GM20000 (cell line): ENCODE results near the gene CCDC201.

Source experiments
- DNase-seq: peaks from one replicate; pipeline ENCODE4 v3.0.0; 2012; ENCODE audit warnings: low spot score
- TF ChIP-seq, protein P1 (sequence below): IDR thresholded peaks from 2 replicates; pipeline ENCODE4 v1.5.1; 2012; ENCODE audit warnings: mild to moderate bottlenecking, control low read depth; ENCODE audit errors: extremely low read depth, missing control alignments

CCDC201 gene

DNA sequence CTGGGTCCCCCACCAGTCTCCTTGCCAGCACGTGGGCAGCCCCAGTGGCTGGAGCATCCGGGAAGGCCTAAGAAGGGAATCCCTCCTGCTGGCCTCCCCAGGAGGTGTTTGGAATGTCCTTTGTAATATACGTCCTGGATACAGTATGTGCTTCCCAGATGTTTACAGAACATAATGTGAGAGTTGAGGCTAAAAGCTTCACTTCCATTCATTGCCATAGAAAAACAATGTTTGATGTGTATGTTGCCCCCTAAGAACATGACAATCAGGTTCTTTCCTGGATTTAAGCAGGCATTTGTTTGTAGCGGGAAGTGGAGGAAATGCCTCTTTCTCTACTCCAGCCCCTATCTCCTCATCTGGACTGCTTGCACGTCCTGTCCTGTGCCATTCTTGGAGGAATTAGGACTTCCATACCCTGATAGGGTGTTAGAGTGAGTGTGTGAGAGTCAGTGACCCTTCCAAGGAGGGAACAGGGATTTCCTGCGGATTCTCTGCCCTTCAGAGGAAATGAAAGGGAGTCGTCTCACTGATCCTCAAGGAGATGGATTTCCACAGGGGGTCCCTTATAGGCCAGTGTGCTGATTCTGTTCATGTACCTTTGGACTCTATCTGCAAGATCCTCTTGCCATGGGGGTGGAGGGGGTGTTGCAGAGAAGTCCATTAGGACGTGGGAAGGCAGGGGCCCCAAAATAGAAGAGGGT, 16.6 kb upstream of the CCDC201 start:
- TF ChIP-seq, protein P1, sequence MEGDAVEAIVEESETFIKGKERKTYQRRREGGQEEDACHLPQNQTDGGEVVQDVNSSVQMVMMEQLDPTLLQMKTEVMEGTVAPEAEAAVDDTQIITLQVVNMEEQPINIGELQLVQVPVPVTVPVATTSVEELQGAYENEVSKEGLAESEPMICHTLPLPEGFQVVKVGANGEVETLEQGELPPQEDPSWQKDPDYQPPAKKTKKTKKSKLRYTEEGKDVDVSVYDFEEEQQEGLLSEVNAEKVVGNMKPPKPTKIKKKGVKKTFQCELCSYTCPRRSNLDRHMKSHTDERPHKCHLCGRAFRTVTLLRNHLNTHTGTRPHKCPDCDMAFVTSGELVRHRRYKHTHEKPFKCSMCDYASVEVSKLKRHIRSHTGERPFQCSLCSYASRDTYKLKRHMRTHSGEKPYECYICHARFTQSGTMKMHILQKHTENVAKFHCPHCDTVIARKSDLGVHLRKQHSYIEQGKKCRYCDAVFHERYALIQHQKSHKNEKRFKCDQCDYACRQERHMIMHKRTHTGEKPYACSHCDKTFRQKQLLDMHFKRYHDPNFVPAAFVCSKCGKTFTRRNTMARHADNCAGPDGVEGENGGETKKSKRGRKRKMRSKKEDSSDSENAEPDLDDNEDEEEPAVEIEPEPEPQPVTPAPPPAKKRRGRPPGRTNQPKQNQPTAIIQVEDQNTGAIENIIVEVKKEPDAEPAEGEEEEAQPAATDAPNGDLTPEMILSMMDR = no peak
- DNase-seq = no peak

DNA sequence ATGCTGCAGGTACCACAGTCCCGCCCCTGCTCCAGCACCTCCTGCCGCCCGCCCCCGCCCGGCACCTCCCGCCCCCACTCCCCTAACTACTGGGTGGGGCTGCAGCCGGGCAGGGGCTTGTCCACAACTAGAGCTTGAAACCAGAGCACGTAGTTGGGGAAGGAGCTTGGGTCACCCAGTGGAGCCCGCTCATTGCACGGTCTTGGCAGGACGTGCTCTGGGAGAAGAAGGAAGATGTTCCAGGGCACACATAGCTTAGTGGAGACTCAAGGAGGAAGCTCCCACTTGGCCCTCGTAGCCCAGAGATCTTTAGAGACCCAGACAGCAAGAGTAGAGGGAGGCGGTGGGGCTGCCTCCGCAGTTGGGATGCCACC, 16.1 kb upstream of the CCDC201 start:
- no peak for DNase-seq
- TF ChIP-seq, protein P1 = no peak

DNA sequence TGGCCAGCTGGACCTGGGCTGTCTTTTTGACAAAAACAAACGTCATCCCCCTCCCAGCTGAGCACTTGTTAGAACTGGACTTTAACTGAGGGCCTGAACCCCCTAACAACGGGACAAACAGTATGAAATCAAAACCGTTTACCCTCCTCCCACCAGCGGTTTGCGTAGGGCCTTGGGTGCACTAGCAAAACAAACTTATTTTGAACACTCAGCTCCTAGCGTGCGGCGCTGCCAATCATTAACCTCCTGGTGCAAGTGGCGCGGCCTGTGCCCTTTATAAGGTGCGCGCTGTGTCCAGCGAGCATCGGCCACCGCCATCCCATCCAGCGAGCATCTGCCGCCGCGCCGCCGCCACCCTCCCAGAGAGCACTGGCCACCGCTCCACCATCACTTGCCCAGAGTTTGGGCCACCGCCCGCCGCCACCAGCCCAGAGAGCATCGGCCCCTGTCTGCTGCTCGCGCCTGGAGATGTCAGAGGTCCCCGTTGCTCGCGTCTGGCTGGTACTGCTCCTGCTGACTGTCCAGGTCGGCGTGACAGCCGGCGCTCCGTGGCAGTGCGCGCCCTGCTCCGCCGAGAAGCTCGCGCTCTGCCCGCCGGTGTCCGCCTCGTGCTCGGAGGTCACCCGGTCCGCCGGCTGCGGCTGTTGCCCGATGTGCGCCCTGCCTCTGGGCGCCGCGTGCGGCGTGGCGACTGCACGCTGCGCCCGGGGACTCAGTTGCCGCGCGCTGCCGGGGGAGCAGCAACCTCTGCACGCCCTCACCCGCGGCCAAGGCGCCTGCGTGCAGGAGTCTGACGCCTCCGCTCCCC, 15.5 kb upstream of the CCDC201 start, which contains the start of gene IGFBP1:
IGFBP1 (plus strand) TSS at position 304 of the 808 bp plus-strand sequence; CDS start at position 469, 165 bp downstream.
- TF ChIP-seq, protein P1 = no peak
- DNase-seq = no peak

DNA sequence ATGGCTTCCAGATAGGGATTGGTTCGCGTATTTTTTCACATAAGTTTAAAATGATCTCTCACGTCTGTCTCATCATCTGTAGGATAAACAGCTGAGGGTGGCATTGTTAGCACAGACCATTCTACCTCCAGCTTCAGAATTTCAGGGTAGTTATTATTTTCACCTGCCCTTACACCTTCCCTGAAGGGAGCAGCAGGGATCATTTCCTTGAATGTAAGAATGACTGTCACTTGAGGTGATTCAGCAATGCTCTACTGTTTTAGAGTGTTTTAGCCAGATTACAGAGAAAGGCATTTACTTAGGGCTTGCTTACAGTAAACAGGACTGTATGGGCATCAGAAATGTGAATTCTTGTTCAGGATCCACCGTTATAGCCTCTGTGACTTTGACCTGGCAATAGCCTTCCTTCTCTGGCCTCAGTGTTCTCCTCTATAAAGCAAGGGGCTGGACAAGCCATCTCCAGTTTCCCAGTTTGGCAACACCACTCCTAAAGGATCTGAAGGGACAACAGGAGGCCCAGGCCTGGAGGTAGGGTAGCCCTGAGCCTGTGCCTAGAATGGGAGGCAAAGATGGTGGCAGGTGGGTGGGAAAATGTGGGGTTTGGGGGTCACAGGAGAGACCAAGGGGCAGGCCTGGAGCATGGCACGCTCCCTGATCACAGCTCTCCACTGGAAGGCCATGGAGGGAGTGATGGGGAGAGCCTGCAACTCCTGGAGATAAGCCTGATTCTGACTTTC, 14.2 kb upstream of the CCDC201 start:
- DNase-seq = no peak
- TF ChIP-seq, protein P1 = no peak

DNA sequence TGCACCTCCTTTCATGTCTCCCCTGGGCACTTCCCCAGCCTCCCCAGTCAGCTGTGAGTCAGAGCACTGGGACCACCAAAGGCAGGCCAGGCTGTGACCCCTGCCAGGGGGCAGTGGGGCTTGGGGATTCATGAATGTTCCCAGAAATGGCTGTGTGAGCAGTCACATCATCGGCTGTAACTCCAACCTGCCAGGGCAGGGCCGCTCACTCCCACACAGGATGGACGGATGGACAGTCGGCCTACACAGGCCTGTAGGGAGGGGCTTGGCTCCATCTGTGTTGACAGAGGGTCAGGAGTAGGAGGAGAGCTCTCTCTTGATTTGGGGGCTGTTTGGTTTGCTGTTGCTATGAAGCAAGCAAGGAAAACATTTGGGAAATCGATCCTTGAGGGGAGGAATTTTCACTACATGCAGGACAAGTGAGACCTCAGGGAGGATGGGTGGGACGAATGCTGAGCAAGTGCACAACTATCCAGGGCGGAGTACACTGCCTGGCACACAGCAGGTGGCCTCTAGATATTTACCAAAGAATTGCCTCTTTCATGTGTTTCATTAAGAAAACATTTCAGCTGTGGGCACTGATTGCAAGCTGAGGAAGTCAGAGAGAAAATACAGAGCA, 12.5 kb upstream of the CCDC201 start:
- no peak for DNase-seq
- TF ChIP-seq, protein P1 = no peak

DNA sequence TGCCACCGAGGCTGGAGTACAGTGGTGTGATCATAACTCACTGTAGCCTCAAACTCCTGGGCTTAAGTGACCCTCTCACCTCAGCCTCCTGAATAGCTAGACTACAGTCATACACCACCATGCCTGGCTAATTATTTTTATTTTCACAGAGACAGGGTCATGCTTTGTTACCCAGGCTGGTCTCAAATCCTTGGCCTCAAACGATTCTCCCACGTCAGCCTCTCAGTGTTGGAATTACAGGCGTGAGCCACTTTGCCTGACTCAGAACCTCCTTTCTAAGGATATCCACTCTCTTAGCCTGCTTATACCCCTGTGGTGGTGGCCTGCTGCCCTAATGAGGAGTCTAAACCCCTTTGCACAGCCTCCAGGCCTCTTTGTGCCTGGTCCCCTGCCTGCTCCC, 11.3 kb upstream of the CCDC201 start:
- TF ChIP-seq, protein P1 = no peak
- no peak for DNase-seq

DNA sequence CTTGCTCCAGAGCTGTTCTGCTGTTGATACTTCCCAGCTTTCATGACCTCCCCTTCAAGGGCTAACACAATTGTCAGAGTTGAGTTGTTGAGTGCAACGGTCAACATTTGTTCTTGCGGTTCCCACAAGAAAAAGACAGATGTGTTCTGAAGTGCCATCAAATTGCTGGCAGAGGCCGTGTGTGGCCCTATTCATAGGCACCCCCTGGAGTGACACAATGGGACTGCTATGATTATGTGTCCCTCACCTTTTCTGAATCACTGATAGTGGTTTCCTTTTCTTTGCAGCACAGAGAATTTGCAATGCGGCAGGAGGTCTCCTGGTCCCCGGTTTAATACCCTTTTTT, 9.6 kb upstream of the CCDC201 start:
- no peak for DNase-seq
- TF ChIP-seq, protein P1 = no peak
